Sigmoid colon (tissue), 4 donors: ENCODE measurements around the gene ADCY1.
"Not testable (repeated sequence)": the region's sequence is repeated elsewhere in the genome, so short reads cannot be mapped to it uniquely, and the experiment has no call there.

Source experiments
- CTCF ChIP-seq, 4 experiments: fragments of 450-650 bp in 3 of 4; fragments of 200-600 bp in 1 of 4; IDR thresholded peaks; one replicate each; pipeline ENCODE4 v1.5.1; 2016 to 2019; ENCODE audit warnings: antibody characterized with exemption in 4 of 4, mild to moderate bottlenecking in 3 of 4, moderate library complexity in 2 of 4
- EP300 ChIP-seq, 4 donors: sonication (generic); formaldehyde crosslinking; IDR thresholded peaks; one replicate each; pipeline ENCODE4 v1.6.1; 2017; ENCODE audit warnings: antibody characterized with exemption in 4 of 4
- POLR2A ChIP-seq, 2 donors: fragments of 450-650 bp; IDR thresholded peaks; one replicate each; pipeline ENCODE4 v1.6.1; 2016; ENCODE audit warnings: antibody characterized with exemption in 2 of 2, mild to moderate bottlenecking in 2 of 2, moderate library complexity in 2 of 2
- POLR2AphosphoS5 ChIP-seq, 4 donors: sonication (generic); formaldehyde crosslinking; IDR thresholded peaks; one replicate each; pipeline ENCODE4 v1.6.1; 2017; ENCODE audit warnings: antibody characterized with exemption in 4 of 4

- TF ChIP-seq POLR2A, EP300, CTCF, POLR2AphosphoS5 (IDR thresholded peaks at IDR 0.05): not testable (repeated sequence)
These were observed 177.2 kb downstream of the ADCY1 start for GRCh38 chr7:45751352-45751751.
